HG03565 (cell line): ENCODE results near the gene JADE2.
"Not testable (repeated sequence)": the region's sequence is repeated elsewhere in the genome, so short reads cannot be mapped to it uniquely, and the experiment has no call there.

Source experiments
- ATAC-seq: cut with Tn5 transposase; IDR thresholded peaks from one replicate; pipeline ENCODE4 v1.9.1; 2021; ENCODE audit warnings: mild to moderate bottlenecking, moderate library complexity; ENCODE audit not compliant: unreplicated experiment

Gene JADE2

GRCh38 chr5:134547999-134548658, 22.7 kb downstream of the JADE2 start:
- ATAC-seq = no peak

DNA sequence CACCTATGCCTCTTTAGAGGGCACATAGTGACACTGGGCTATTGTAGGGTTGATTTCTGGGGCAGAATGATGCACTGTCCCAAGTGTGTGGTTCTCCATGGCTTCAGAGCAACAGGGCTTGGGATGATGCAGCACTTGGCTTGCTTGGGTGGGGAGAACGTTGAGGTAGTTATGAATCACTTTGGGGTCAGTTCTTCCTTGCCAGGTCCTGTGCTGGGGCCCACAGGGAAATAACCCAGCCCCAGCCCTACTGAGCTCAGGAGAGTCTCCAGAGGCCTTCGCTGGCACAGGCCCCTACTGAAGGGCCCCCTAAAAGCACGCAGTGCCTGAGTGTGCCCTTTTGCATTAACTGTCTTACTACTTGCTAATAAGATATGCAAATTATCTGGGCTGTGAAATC, 24.2 kb downstream of the JADE2 start:
- no peak for ATAC-seq

- no peak for ATAC-seq
Observed at GRCh38 chr5:134550271-134551214, 25.1 kb downstream of the JADE2 start.

- ATAC-seq = no peak
Observed at GRCh38 chr5:134551901-134552300, 26.4 kb downstream of the JADE2 start.

DNA sequence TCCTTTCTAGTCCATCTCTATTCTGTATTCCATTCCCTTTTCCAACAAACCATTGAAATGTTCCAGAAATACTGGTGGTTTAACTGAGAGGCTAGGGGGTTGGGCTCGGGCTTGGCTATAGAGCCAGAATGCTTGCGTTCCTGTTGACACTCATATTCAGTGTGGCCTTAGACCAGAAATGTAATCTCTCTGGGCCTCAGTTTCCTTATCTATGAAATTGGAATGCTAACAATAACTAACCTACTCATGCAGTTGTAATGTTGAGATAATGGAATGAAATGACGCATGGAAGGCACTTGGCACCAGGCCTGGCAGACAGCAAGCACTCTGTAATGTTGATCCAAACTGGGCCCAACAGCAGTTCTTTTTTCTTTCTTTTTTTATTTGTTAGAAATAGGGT, 26.8 kb downstream of the JADE2 start:
- no peak for ATAC-seq

DNA sequence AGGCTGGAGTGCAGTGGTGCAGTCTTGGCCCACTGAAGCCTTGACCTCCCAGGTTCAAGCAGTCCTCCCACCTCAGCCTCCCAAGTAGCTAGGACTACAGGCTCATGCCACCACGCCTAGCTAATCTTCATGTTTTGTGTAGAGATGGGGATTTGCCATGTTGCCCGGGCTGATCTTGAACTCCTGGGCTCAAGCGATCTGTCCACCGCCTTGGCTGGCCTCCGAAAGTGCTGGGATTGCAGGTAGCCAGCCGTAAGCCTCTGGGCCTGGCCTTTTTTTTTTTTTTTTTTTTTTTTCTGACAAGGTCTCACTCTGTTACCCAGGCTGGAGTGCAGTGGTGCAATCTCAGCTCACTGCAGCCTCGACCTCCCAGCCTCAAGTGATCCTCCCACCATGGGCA, 27.2 kb downstream of the JADE2 start:
- ATAC-seq = not testable (repeated sequence)

DNA sequence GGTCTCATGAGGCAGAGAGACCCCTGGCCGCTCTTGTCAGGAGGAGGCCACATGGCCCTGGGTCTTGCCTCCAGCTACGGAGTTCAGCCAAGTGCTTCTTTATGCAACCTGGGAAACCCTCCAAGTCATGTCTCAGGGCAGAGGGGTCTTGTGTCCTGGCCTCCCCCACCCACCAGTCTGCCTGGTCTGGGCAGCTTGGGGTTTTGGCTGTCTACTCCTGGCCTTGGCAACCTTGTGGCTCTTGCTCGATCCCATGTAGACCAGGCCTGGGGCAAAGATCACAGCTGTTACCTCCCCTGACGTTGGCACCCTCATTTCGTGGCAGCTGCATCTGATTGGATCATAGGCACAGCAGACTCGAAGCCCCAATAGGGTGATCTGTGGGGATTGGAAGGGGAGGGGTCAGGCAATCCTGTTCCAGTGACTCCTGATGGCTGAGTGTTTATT, 28.4 kb downstream of the JADE2 start:
- ATAC-seq = no peak

DNA sequence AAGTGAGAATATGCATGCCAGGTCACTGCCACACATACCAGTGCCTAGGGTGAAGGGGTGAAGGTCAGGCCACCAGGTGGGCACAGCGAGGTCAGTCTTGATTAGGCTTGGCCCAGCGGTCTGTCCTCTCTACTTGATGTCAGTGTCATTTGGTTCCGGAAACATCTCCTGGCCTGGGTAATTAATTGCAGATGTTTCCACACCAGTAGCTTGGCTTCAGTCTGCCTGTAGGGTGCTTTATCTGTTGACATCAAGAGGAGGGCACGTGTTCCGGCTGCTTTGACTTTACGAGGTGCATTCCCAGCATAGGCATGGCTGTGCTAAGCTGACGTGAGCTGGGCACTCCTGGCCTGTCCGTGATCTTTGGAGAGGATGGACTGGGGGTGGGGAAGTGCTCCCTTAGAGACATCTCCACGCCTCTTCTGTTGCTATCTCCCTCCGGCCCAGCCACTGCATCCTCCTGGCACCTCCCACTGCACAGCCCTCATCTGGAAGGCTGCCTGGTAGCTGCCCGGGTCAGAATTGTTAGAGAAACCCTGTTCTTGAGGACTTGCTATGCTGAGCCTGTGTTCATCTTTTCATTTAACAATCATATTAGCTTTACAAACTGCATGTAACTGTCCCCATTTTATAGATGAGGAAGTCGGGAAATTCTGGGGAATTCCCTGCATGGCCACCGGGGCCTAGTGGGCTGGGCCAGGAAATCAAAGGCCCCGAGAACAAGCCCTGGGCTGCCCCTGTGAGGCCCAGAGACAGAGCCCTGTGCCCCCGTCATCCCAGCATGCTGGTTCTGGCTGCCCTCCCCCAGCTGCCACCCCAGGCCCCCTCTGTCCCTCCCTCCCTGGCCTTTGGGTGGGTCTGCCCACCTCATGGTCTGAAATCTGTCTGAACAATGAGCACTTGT, 29.1 kb downstream of the JADE2 start:
- no peak for ATAC-seq

DNA sequence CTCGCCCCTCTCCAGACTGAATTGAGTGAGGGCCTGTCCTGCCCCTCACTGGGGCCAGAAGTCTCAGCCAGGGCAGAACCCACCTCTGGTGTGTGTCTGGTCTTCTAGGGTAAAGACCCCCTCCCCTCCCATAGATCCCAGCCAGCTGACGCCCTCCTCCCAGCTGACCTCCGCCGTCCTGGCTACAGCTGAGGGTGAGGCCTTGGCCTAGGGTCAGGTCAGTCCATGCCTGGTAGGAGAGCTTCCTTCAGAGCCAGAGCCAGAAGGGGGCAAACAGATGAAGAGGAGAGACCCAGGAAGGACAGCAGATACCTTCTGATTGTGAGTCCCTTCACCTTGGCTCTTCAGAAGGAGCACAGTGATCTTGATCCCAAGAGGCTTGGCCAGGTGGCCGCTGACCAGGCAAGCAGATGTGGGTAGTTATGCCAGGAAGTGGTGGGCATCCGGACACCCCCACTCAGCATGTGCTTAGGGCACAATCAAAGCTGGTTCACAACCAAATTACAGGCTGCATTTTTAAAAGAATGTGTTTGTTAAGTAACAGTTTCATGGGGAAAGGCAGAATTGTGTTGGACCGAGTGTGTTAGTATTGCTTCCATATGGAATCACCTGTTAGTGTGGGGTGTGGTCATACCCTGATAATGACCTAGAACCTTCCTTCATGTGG, 29.9 kb downstream of the JADE2 start:
- ATAC-seq = no peak

DNA sequence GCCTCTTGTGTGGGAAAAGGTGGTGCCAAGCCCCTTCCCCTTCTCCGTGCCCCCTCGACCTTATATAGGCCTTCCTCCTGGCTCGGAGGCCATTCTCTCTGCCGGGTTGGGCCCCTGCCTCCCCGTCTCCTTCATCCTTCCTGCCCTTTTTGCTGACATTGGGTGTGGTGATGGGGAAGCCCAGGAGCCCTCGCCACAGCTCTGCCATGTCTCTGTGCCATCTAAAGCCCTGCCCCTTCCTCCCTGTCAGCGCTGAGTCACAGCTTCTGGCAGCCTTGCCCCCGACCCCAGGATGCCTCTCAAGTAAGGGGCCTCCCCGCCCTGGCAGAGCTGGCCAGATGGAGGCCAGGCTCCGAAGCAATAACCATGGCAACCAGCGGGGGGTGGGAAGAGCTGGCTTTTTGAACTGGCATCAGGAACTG, 30.4 kb downstream of the JADE2 start:
- ATAC-seq = no peak

- not testable (repeated sequence) for ATAC-seq
Observed at GRCh38 chr5:134556588-134556987, 31.1 kb downstream of the JADE2 start.

DNA sequence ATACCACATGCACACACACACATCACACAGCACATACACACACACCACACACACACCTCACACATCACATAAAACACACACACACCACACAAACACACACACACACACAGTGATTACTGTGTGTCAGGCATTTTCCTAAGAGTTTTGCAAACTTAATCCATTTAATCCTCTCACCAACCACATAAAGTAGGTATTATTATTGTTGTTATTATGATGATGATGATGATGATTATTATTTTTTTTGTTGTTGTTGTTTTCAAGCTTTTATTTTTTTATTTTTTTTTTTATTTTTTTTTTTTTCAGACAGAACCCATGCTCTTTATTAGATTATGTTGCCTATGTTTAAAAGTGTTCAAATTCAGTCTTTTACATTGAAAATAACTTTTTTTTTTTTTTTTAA, 31.5 kb downstream of the JADE2 start:
- ATAC-seq = no peak

DNA sequence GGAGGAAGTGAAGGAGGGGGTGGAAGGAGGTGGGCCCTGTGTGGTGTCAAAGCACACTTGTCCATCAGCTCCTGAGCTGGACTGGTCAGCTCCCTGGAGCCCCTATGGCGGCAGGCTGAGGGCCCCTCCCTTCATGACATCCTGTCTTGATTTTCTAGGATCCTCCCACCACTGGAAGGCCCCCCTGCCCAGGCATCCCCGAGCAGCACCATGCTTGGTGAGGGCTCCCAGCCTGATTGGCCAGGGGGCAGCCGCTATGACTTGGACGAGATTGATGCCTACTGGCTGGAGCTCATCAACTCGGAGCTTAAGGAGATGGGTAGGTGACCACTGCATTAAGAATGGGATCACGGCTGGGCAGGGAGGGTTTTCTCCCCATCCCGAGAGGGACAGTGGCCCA, 34.2 kb downstream of the JADE2 start:
- no peak for ATAC-seq

DNA sequence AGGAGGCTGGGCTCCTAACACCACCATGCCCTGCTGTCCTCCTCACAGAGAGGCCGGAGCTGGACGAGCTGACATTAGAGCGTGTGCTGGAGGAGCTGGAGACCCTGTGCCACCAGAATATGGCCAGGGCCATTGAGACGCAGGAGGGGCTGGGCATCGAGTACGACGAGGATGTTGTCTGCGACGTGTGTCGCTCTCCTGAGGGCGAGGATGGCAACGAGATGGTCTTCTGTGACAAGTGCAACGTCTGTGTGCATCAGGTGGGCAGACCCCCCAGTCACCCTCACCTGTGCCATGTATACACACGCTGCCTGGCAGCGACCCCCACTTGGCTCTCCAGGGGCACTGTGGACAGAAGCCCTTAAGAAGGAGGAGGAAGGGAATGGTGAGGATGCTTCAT, 35.2 kb downstream of the JADE2 start:
- no peak for ATAC-seq

GRCh38 chr5:134561871-134562296, 36.4 kb downstream of the JADE2 start:
- no peak for ATAC-seq

DNA sequence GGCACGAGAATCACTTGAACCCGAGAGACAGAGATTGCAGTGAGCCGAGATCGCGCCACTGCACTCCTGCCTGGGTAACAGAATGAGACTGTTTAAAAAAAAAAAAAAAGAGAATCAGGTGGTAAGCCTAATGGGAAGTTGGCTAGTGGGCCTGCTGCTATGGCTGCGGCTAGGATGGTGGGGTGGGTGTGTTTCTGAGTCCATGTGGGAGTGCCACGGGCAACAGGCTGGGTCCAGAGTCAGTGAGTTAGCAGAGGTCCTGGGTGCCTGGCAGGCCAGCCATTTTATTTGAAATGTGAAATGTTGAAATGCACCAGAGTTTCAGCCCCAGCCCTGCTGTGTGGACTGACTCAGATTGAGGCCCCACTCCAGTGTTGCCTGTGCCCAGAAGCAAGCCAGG, 37.8 kb downstream of the JADE2 start:
- no peak for ATAC-seq

GRCh38 chr5:134563962-134564361, 38.5 kb downstream of the JADE2 start:
- ATAC-seq = no peak

- ATAC-seq = no peak
Observed at GRCh38 chr5:134564396-134564795, 38.9 kb downstream of the JADE2 start.

DNA sequence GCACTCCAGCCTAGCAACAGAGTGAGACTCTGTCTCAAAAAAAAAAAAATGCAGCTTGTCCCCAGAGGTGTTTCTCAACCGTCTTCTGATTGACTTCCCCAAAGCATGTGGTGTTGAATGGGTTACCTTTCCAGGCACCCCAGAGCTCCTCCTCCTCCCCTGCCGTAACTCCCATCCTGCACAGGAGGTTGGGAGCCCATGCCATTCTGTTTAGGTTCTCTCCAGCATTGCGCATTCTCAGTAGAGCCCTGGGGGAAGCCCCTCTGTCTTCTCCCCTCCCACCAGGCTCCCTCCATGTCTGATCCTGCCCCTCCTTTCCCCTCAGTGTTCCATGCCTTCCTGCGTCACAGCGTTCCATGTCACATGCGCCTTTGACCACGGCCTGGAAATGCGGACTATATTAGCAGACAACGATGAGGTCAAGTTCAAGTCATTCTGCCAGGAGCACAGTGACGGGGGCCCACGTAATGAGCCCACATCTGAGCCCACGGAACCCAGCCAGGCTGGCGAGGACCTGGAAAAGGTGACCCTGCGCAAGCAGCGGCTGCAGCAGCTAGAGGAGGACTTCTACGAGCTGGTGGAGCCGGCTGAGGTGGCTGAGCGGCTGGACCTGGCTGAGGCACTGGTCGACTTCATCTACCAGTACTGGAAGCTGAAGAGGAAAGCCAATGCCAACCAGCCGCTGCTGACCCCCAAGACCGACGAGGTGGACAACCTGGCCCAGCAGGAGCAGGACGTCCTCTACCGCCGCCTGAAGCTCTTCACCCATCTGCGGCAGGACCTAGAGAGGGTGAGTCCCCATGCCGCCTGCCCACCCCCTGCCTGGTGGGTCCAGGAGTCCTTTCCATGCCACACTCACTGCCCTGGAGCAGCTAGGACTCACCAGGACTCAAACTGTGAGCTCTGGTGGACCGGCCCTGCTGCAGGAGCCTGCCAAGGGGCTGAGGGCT, 40.6 kb downstream of the JADE2 start:
- no peak for ATAC-seq
